Mucosa of descending colon (tissue), 3 donors: ENCODE results near the gene ZBTB20. TPM values are rescaled to one million over a fixed set of nuclear protein-coding genes. Genes with fewer than 3 reads are reported as not detected.

Experiments used
- ATAC-seq: fragments of 200-7000 bp; cut with Tn5 transposase; one replicate; pipeline ENCODE4 v1.9.1; 2020; ENCODE audit warnings: mild to moderate bottlenecking, moderate library complexity
- DNase-seq, 3 donors: peaks; one replicate each; pipeline ENCODE4 v3.0.0-alpha.2; 2020
- H3K36me3 ChIP-seq: fragments of 200-600 bp; one replicate; pipeline ENCODE4 v1.8.0; 2021; ENCODE audit warnings: low read depth, mild to moderate bottlenecking
- H3K4me1 ChIP-seq: fragments of 200-600 bp; one replicate; pipeline ENCODE4 v1.8.0; 2021; ENCODE audit warnings: low read depth, mild to moderate bottlenecking
- H3K4me3 ChIP-seq: fragments of 200-600 bp; one replicate; pipeline ENCODE4 v1.8.0; 2021; ENCODE audit warnings: mild to moderate bottlenecking
- H3K9me3 ChIP-seq: fragments of 200-600 bp; one replicate; pipeline ENCODE4 v1.8.0; 2021; ENCODE audit warnings: mild to moderate bottlenecking
- intact Hi-C, 2 donors: fragments of 100-400 bp; cut with DNase I in 1 of 2; cut with micrococcal nuclease in 1 of 2; formaldehyde crosslinking; loops; one replicate each; pipeline versions ENCODE4 v1.11.0 to v1.11.1; 2022; cut with DNase I, micrococcal nuclease
- total RNA-seq, 3 donors: library from RNA; stranded (reverse); fragmentation: NEBNext Ultra II Directional in 2 of 3; extraction: Animal tissue kit (Norgen Biotek cat#: 25700) in 2 of 3; gene quantifications; one replicate each; pipeline versions ENCODE4 v1.2.1 to v1.2.4, GENCODE V29; 2021 to 2023
- TF ChIP-seq, protein P1 (sequence below): fragments of 200-600 bp; IDR thresholded peaks from one replicate; pipeline ENCODE4 v1.8.0; 2022; ENCODE audit warnings: antibody characterized with exemption, mild to moderate bottlenecking
- donor health status: DM: no; HTN: no; CAD: no; lungs with moderate emphysema.
- donor health status: DM: no; HTN: no; CAD: no.
- donor health status: DM: no; HTN: yes; CAD: no.

Gene ZBTB20
- total RNA-seq, 3 donors from 2014 or later: 30.6 to 85.6 (median 37.3) TPM

GRCh38 chr3:115086344-115086743 lies 60.7 kb downstream of the ZBTB20 start:
- no peaks in the 10 kb centered on the region for H3K36me3 ChIP-seq
- no peaks in the 10 kb centered on the region for H3K9me3 ChIP-seq
- DNase-seq (no peak), ATAC-seq (no peak)
- H3K4me1 ChIP-seq: no peaks in the 10 kb centered on the region
- TF ChIP-seq, protein P1, sequence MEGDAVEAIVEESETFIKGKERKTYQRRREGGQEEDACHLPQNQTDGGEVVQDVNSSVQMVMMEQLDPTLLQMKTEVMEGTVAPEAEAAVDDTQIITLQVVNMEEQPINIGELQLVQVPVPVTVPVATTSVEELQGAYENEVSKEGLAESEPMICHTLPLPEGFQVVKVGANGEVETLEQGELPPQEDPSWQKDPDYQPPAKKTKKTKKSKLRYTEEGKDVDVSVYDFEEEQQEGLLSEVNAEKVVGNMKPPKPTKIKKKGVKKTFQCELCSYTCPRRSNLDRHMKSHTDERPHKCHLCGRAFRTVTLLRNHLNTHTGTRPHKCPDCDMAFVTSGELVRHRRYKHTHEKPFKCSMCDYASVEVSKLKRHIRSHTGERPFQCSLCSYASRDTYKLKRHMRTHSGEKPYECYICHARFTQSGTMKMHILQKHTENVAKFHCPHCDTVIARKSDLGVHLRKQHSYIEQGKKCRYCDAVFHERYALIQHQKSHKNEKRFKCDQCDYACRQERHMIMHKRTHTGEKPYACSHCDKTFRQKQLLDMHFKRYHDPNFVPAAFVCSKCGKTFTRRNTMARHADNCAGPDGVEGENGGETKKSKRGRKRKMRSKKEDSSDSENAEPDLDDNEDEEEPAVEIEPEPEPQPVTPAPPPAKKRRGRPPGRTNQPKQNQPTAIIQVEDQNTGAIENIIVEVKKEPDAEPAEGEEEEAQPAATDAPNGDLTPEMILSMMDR: no peak
- intact Hi-C loops: no loop called here
- H3K4me3 ChIP-seq: no peak overlapping the region

DNA sequence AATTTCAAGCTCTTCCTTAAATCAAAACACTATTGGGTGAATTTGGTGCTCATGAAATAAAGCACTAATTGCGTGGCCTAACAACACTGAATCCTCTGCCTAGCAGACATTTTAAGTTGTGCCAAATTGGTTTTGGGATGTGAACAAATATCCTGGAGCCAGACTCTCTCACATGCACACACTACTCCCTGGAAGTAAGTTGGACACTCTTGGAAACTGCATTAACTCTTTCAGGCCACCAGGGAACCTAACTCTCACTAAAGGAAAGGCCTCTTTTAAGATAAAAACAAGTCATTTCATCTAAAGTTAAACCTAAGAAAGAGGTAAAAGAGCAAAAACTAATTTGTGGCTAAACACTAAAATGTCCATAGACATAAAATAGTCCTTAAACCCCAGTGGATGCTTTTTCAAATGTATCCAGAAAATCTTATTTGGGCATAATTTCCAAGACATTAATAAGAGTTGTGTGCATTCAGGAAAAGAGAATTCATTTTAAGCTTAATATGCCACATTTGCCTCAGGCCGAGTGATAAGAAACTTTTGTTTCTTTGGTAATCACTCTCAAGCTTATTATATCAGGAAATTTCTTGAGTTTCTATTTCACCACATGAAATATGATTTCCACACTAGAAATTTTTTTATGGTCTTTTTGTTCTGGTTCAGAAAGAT lies 61.8 kb downstream of the ZBTB20 start:
- intact Hi-C loops: no loop called here
- TF ChIP-seq, protein P1: no peak
- DNase-seq: no peak
- H3K4me3 ChIP-seq: no peak overlapping the region
- H3K36me3 ChIP-seq: no peaks in the 10 kb centered on the region
- H3K4me1 ChIP-seq: no peaks in the 10 kb centered on the region
- H3K9me3 ChIP-seq: no peaks in the 10 kb centered on the region
- no peak for ATAC-seq

DNA sequence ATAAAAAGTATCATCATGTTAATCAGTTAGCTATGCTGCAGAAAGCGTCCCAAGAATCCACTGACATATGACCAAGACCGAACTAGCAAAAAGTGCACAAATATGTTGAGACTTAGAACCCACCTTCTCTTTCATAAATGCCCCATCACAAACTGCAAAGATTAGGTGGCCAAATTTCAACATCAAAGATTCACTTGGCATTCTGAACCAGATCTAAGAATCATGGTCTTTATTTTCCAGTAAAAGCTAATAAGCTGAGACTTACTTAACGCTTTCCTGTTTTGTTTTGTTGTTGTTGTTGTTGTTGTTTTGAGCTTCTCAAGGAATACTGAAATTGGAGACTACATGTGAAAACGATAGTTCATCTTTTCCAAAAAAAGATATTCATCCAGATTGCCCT lies 62.4 kb downstream of the ZBTB20 start:
- Histone ChIP-seq H3K4me3 (no peak overlapping the region), H3K4me1 (no peaks in the 10 kb centered on the region), H3K36me3 (no peaks in the 10 kb centered on the region), H3K9me3 (no peaks in the 10 kb centered on the region)
- ATAC-seq (no peak), DNase-seq (no peak)
- intact Hi-C loops: no loop called here
- TF ChIP-seq, protein P1: no peak

DNA sequence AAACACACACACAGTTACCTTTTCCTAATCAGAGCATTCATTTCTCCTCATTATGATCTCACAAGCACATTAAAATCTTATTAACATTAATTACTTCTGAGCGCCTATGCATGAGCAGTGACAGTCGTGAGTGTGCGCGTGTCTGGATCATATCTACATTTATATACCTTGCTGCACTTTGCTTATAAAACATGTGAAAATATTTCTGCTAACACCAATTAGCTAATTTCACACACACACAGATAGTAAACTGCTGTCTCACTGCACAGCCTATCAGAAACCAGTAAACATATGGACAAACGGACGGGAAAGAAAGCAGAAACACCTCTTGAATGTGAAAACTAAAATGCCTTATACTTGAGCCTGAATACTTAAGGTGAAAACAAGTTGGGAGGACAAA lies 64.8 kb downstream of the ZBTB20 start:
- Histone ChIP-seq H3K4me3 (no peak overlapping the region), H3K36me3 (no peaks in the 10 kb centered on the region), H3K4me1 (no peaks in the 10 kb centered on the region), H3K9me3 (no peaks in the 10 kb centered on the region)
- TF ChIP-seq, protein P1: no peak
- no peak for ATAC-seq
- no peak for DNase-seq
- intact Hi-C loops: no loop called here

DNA sequence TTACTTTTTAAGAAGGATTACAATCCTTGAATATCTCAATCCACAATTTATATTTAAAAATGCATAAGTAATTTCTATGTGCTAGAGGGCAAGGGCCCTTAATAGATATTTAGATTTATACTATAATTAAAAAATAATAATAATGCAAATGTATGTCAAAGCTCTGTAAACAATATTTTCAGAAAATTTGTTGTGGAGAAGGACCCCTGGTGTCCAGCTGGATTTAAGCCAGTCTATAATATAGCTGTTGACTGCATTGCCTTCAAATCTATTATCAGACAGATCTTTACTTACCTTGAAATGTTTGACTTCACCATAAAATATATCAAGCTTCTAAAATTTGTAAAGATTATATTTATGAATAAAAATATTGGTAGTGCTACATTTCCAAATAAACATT lies 65.6 kb downstream of the ZBTB20 start:
- intact Hi-C loops: no loop called here
- TF ChIP-seq, protein P1: no peak
- no peaks in the 10 kb centered on the region for H3K36me3 ChIP-seq
- DNase-seq: no peak
- H3K4me1 ChIP-seq: no peaks in the 10 kb centered on the region
- no peaks in the 10 kb centered on the region for H3K9me3 ChIP-seq
- no peak for ATAC-seq
- H3K4me3 ChIP-seq: no peak overlapping the region
